Smooth muscle cell (in vitro differentiated cells): ENCODE measurements around the gene NAA16. TPM values are rescaled to one million over a fixed set of nuclear protein-coding genes. Genes with fewer than 3 reads are reported as not detected.

Source experiments
- DNase-seq: peaks from one replicate; lab custom pipeline; 2025; ENCODE audit not compliant: unreplicated experiment; lab: John Stamatoyannopoulos, UW
- H2AFZ ChIP-seq: fragments of 200-600 bp; sonication (generic); 2 replicates; pipeline ENCODE4 v1.6.0; 2016; ENCODE audit warnings: antibody characterized with exemption, low read depth, mild to moderate bottlenecking
- H3F3A ChIP-seq: fragments of 200-600 bp; sonication (generic); 2 replicates; pipeline ENCODE4 v1.6.0; 2017; ENCODE audit warnings: antibody characterized with exemption, low read depth
- H3K27ac ChIP-seq: fragments of 200-600 bp; sonication (generic); 2 replicates; pipeline ENCODE4 v1.5.1; 2016; ENCODE audit warnings: low read depth, mild to moderate bottlenecking
- H3K27me3 ChIP-seq: fragments of 200-600 bp; sonication (generic); 2 replicates; pipeline ENCODE4 v1.6.1; 2016; ENCODE audit warnings: low read depth, mild to moderate bottlenecking
- H3K36me3 ChIP-seq: fragments of 200-600 bp; sonication (generic); 2 replicates; pipeline ENCODE4 v1.5.1; 2016; ENCODE audit warnings: low read depth
- H3K4me1 ChIP-seq: fragments of 200-600 bp; sonication (generic); 2 replicates; pipeline ENCODE4 v1.5.1; 2016; ENCODE audit warnings: low read depth
- H3K4me2 ChIP-seq: fragments of 200-600 bp; sonication (generic); 2 replicates; pipeline ENCODE4 v1.6.0; 2016; ENCODE audit warnings: mild to moderate bottlenecking
- H3K4me3 ChIP-seq: fragments of 200-600 bp; sonication (generic); 2 replicates; pipeline ENCODE4 v1.5.1; 2016; ENCODE audit warnings: mild to moderate bottlenecking
- H3K79me2 ChIP-seq: fragments of 200-600 bp; sonication (generic); 2 replicates; pipeline ENCODE4 v1.6.0; 2016; ENCODE audit warnings: low read depth, mild to moderate bottlenecking
- H3K9ac ChIP-seq: fragments of 200-600 bp; sonication (generic); 2 replicates; pipeline ENCODE4 v1.6.0; 2016; ENCODE audit warnings: low read depth
- H3K9me3 ChIP-seq: fragments of 200-600 bp; sonication (generic); replicated peaks from 2 replicates; pipeline ENCODE4 v1.5.1; 2016; ENCODE audit warnings: low read depth
- H4K20me1 ChIP-seq: fragments of 200-600 bp; sonication (generic); 2 replicates; pipeline ENCODE4 v1.6.0; 2016; ENCODE audit warnings: low read depth
- CTCF ChIP-seq: fragments of 200-600 bp; sonication (generic); IDR thresholded peaks from 2 replicates; pipeline ENCODE4 v1.5.1; 2017; ENCODE audit warnings: borderline replicate concordance, mild to moderate bottlenecking, antibody characterized with exemption; ENCODE audit not compliant: insufficient read depth, poor library complexity, severe bottlenecking
- WGBS: methylation state at CpG from one replicate; pipeline ENCODE4 v1.1.7; 2016; ENCODE audit warnings: low lambda C conversion rate; 5-methylcytosine and 5-hydroxymethylcytosine counted together
- polyA plus RNA-seq: library from polyadenylated mRNA; unstranded; fragments of >200 nt; fragmentation: Nextera tagmentation; extraction: Ambion mirVana; gene quantifications from 2 replicates; pipeline ENCODE4 v1.2.1, GENCODE V29; 2016
- small RNA-seq: library from RNA; depleted of rRNA; stranded (forward); fragments of <200 nt; gene quantifications from one replicate; pipeline ENCODE3, GENCODE V24; 2014
- total RNA-seq: library from RNA; depleted of rRNA; stranded (reverse); fragments of >200 nt; gene quantifications from 2 replicates; pipeline ENCODE4 v1.2.3, GENCODE V29; 2014

NAA16 gene
- total and polyA plus RNA-seq, 2 experiments from 2014 or later: 6.9 to 21.8 TPM

GRCh38 chr13:41426047-41426446 is 115.0 kb downstream of the NAA16 start:
- Histone ChIP-seq H3K9me3 (no peaks in the 10 kb centered on the region), H4K20me1 (no peaks in the 10 kb centered on the region), H3K79me2 (no peaks in the 10 kb centered on the region), H3K4me1 (no peaks in the 10 kb centered on the region), H3K27me3 (peaks cover 14% of the 10 kb centered on the region), H3F3A (no peaks in the 10 kb centered on the region), H3K9ac (no peak overlapping the region), H3K27ac (no peak overlapping the region), H3K4me2 (no peak overlapping the region), H2AFZ (no peak overlapping the region), H3K4me3 (no peak overlapping the region), H3K36me3 (no peaks in the 10 kb centered on the region)
- TF ChIP-seq CTCF: no peak
- DNase-seq: no peak
- WGBS: 76% methylated on average over 16 of the region's 22 CpGs

Small RNA genes within 50 kb of the gene (small RNA-seq; reads per million reads assigned to genes)
- not detected for gene RNU6-57P

Other genes starting within 250 kb of the NAA16 start
- 4.7 and 9.7 TPM in 2 replicates for gene WBP4, start 249.8 kb upstream of the NAA16 start, total RNA-seq
- gene WBP4, start 249.8 kb upstream of the NAA16 start, polyA plus RNA-seq: 5.0 and 5.9 TPM in 2 replicates
- 6.9 and 11.5 TPM in 2 replicates for gene KBTBD6, start 178.5 kb upstream of the NAA16 start, total RNA-seq
- gene KBTBD6, start 178.5 kb upstream of the NAA16 start, polyA plus RNA-seq: 5.3 and 6.5 TPM in 2 replicates
- gene KBTBD7, start 116.7 kb upstream of the NAA16 start, total RNA-seq: 6.7 and 8.5 TPM in 2 replicates
- 3.9 and 6.9 TPM in 2 replicates for gene KBTBD7, start 116.7 kb upstream of the NAA16 start, polyA plus RNA-seq
- gene MTRF1, start 47.7 kb upstream of the NAA16 start, total RNA-seq: 4.7 and 9.8 TPM in 2 replicates
- gene MTRF1, start 47.7 kb upstream of the NAA16 start, polyA plus RNA-seq: 6.5 and 7.2 TPM in 2 replicates
- 4.5 and 15.1 TPM in 2 replicates for gene RGCC, start 146.3 kb downstream of the NAA16 start, total RNA-seq
- gene RGCC, start 146.3 kb downstream of the NAA16 start, polyA plus RNA-seq: 10.7 and 11.7 TPM in 2 replicates